H1 (cell line): ENCODE results near the gene HNRNPM. TPM values are rescaled to one million over a fixed set of nuclear protein-coding genes. Genes with fewer than 3 reads are reported as not detected.

Experiments used
- CTCF ChIA-PET: fragments of 300-600 bp; sonication (Branson Sonifier 250); formaldehyde crosslinking; loops from one replicate; lab custom pipeline; 2021; ENCODE audit not compliant: partially characterized antibody; lab: Charles Lee
- POLR2A ChIA-PET: fragments of 300-600 bp; sonication (Branson Sonifier 250); formaldehyde crosslinking; loops from one replicate; lab custom pipeline; 2021; ENCODE audit warnings: inconsistent platforms; ENCODE audit not compliant: partially characterized antibody; lab: Charles Lee
- DNase-seq, 2 experiments: peaks; one replicate each; pipeline versions ENCODE4 v3.0.0 to v3.0.0-alpha.2; 2010 to 2022; ENCODE audit warnings: low spot score in 2 of 2, low read depth in 1 of 2, mixed read lengths in 1 of 2
- FAIRE-seq: peaks from 2 replicates; lab custom pipeline; 2011; peaks lifted over from hg19 to GRCh38; lab: Jason Lieb, UNC
- H2AFZ ChIP-seq: 2 replicates; pipeline ENCODE4 v1.8.1; 2012; ENCODE audit warnings: low read length, inconsistent platforms
- H2AK5ac ChIP-seq: 2 replicates; pipeline ENCODE4 v1.6.1; 2013; ENCODE audit warnings: low read depth, low read length
- H2BK120ac ChIP-seq: replicated peaks from 2 replicates; pipeline ENCODE3; 2013; ENCODE audit warnings: low read depth, low read length, inconsistent platforms
- H2BK12ac ChIP-seq: 2 replicates; pipeline ENCODE4 v1.6.1; 2013; ENCODE audit warnings: low read depth, low read length
- H2BK15ac ChIP-seq: 2 replicates; pipeline ENCODE4 v1.6.1; 2013; ENCODE audit warnings: low read length
- H2BK20ac ChIP-seq: 2 replicates; pipeline ENCODE4 v1.6.1; 2013; ENCODE audit warnings: low read length
- H2BK5ac ChIP-seq: 2 replicates; pipeline ENCODE4 v1.6.1; 2013; ENCODE audit warnings: low read depth, low read length
- H3K14ac ChIP-seq: 2 replicates; pipeline ENCODE4 v1.6.1; 2013; ENCODE audit warnings: inconsistent platforms; ENCODE audit not compliant: insufficient read length
- H3K18ac ChIP-seq: 2 replicates; pipeline ENCODE4 v1.6.1; 2013; ENCODE audit warnings: low read length; ENCODE audit errors: extremely low read depth
- H3K23ac ChIP-seq: 2 replicates; pipeline ENCODE4 v1.6.1; 2013; ENCODE audit warnings: inconsistent platforms; ENCODE audit not compliant: insufficient read length
- H3K23me2 ChIP-seq: 2 replicates; pipeline ENCODE4 v1.6.1; 2013; ENCODE audit warnings: low read depth, low read length
- H3K27ac ChIP-seq: 2 replicates; pipeline ENCODE4 v1.6.1; 2011; ENCODE audit warnings: low read depth, low read length, inconsistent platforms
- H3K27me3 ChIP-seq, 4 experiments: replicated peaks in 1 of 4; 1 replicate in 1 of 4; 2 replicates in 3 of 4; pipeline versions ENCODE4 v1.6.1 to v1.8.1; 2011 to 2013; ENCODE audit warnings: low read length in 3 of 4, mild to moderate bottlenecking in 3 of 4, inconsistent platforms in 2 of 4, mixed read lengths in 2 of 4, moderate library complexity in 1 of 4; ENCODE audit not compliant: control insufficient read depth in 3 of 4, insufficient read depth in 3 of 4; ENCODE audit errors: extremely low read depth in 1 of 4
- H3K36me3 ChIP-seq, 4 experiments: 2 replicates each; pipeline versions ENCODE4 v1.6.1 to v1.8.1; 2011 to 2013; ENCODE audit warnings: mild to moderate bottlenecking in 4 of 4, low read length in 3 of 4, moderate library complexity in 2 of 4, control low read depth in 1 of 4, inconsistent platforms in 1 of 4; ENCODE audit not compliant: insufficient read depth in 4 of 4, control insufficient read depth in 2 of 4
- H3K4ac ChIP-seq: replicated peaks from 2 replicates; pipeline ENCODE3; 2013; ENCODE audit warnings: low read length, low read depth, mixed read lengths, inconsistent platforms; ENCODE audit not compliant: insufficient read length
- H3K4me1 ChIP-seq, 4 experiments: replicated peaks in 1 of 4; 1 replicate in 1 of 4; 2 replicates in 3 of 4; pipeline versions ENCODE4 v1.6.1 to v1.8.1; 2011 to 2013; ENCODE audit warnings: low read length in 3 of 4, inconsistent platforms in 2 of 4, mixed read lengths in 1 of 4; ENCODE audit not compliant: insufficient read depth in 4 of 4, control insufficient read depth in 3 of 4
- H3K4me2 ChIP-seq, 2 experiments: 2 replicates each; pipeline versions ENCODE4 v1.6.1 to v1.8.1; 2011 to 2013; ENCODE audit warnings: low read depth in 2 of 2, low read length in 2 of 2, control low read depth in 1 of 2, inconsistent platforms in 1 of 2, mild to moderate bottlenecking in 1 of 2; ENCODE audit not compliant: insufficient read depth in 1 of 2
- H3K4me3 ChIP-seq, 4 experiments: fragments of 200-600, 300-600 bp in 1 of 4; sonication (generic), shearing (Covaris generic), sonication (Bioruptor Twin) in 1 of 4; 2 replicates each; pipeline versions ENCODE4 v1.5.1 to v1.8.1; 2011 to 2016; ENCODE audit warnings: low read length in 4 of 4, low read depth in 3 of 4, control low read depth in 2 of 4, inconsistent platforms in 2 of 4, mild to moderate bottlenecking in 2 of 4, mixed read lengths in 1 of 4, moderate library complexity in 1 of 4; ENCODE audit not compliant: insufficient read depth in 2 of 4; ENCODE audit errors: extremely low read depth in 1 of 4
- H3K56ac ChIP-seq: replicated peaks from 2 replicates; pipeline ENCODE3; 2013; ENCODE audit warnings: low read depth, mild to moderate bottlenecking, mixed read lengths, low read length, inconsistent platforms; ENCODE audit not compliant: insufficient read length
- H3K79me1 ChIP-seq: 2 replicates; pipeline ENCODE4 v1.6.1; 2013; ENCODE audit warnings: low read depth, low read length, control low read depth
- H3K79me2 ChIP-seq, 2 experiments: 2 replicates each; pipeline versions ENCODE4 v1.6.1 to v1.8.1; 2012 to 2013; ENCODE audit warnings: low read length in 2 of 2, mild to moderate bottlenecking in 2 of 2, inconsistent platforms in 1 of 2; ENCODE audit not compliant: insufficient read depth in 2 of 2, control insufficient read depth in 1 of 2
- H3K9ac ChIP-seq, 4 experiments: replicated peaks in 1 of 4; 1 replicate in 1 of 4; 2 replicates in 3 of 4; pipeline versions ENCODE4 v1.6.1 to v1.8.1; 2011 to 2013; ENCODE audit warnings: low read depth in 3 of 4, low read length in 3 of 4, control low read depth in 2 of 4, mild to moderate bottlenecking in 2 of 4, moderate library complexity in 2 of 4, inconsistent platforms in 1 of 4; ENCODE audit errors: extremely low read depth in 1 of 4
- H3K9me3 ChIP-seq, 2 experiments: 2 replicates each; pipeline versions ENCODE4 v1.6.1 to v1.8.1; 2012 to 2013; ENCODE audit warnings: mild to moderate bottlenecking in 2 of 2, moderate library complexity in 2 of 2, control low read depth in 1 of 2, inconsistent platforms in 1 of 2, low read depth in 1 of 2, low read length in 1 of 2, mixed read lengths in 1 of 2; ENCODE audit not compliant: insufficient read depth in 2 of 2
- H4K20me1 ChIP-seq, 2 experiments: replicated peaks in 1 of 2; 2 replicates each; pipeline versions ENCODE3 to v1.8.1; 2011 to 2013; ENCODE audit warnings: inconsistent platforms in 2 of 2, low read length in 2 of 2, mild to moderate bottlenecking in 1 of 2; ENCODE audit not compliant: insufficient read depth in 2 of 2, control insufficient read depth in 1 of 2
- H4K5ac ChIP-seq: 2 replicates; pipeline ENCODE4 v1.6.1; 2013; ENCODE audit warnings: low read length, low read depth, mixed read lengths, inconsistent platforms; ENCODE audit not compliant: insufficient read length
- H4K8ac ChIP-seq: 2 replicates; pipeline ENCODE4 v1.8.0; 2013; ENCODE audit warnings: mild to moderate bottlenecking, moderate library complexity, low read length, inconsistent platforms; ENCODE audit not compliant: insufficient read depth; ENCODE audit errors: extremely low read depth
- H4K91ac ChIP-seq: replicated peaks from 2 replicates; pipeline ENCODE3; 2013; ENCODE audit warnings: low read length, mixed read lengths, inconsistent platforms; ENCODE audit not compliant: insufficient read length
- CHD2 ChIP-seq: IDR thresholded peaks from 2 replicates; pipeline ENCODE4 v1.6.1; 2012; ENCODE audit warnings: low read length, improper control_type of control experiment
- CTCF ChIP-seq, 3 experiments: IDR thresholded peaks; 1 replicate in 2 of 3; 2 replicates in 1 of 3; pipeline versions ENCODE4 v1.5.1 to v1.6.1; 2011; ENCODE audit warnings: low read length in 3 of 3, mild to moderate bottlenecking in 3 of 3, inconsistent platforms in 2 of 3, low read depth in 1 of 3, moderate library complexity in 1 of 3; ENCODE audit not compliant: insufficient read depth in 1 of 3; ENCODE audit errors: control extremely low read depth in 1 of 3
- EGR1 ChIP-seq: IDR thresholded peaks from 2 replicates; pipeline ENCODE4 v1.6.1; 2011; ENCODE audit warnings: low read depth, low read length, borderline replicate concordance
- HDAC6 ChIP-seq: IDR thresholded peaks from one replicate; pipeline ENCODE4 v1.7.1; 2012; ENCODE audit warnings: low read depth, mild to moderate bottlenecking, inconsistent platforms, low read length, moderate library complexity
- KDM4A ChIP-seq: IDR thresholded peaks from one replicate; pipeline ENCODE4 v1.7.1; 2012; ENCODE audit warnings: low read depth, mild to moderate bottlenecking, moderate library complexity, low read length, inconsistent platforms; ENCODE audit not compliant: severe bottlenecking
- NANOG ChIP-seq: IDR thresholded peaks from 2 replicates; pipeline ENCODE4 v1.6.1; 2011; ENCODE audit warnings: low read length, low read depth, mild to moderate bottlenecking, inconsistent platforms; ENCODE audit not compliant: insufficient read depth, poor library complexity, severe bottlenecking
- SP1 ChIP-seq: IDR thresholded peaks from 2 replicates; pipeline ENCODE4 v1.6.1; 2011; ENCODE audit warnings: low read depth, low read length
- ZNF274 ChIP-seq: IDR thresholded peaks from 2 replicates; pipeline ENCODE4 v1.7.0; 2012; ENCODE audit warnings: low read length, borderline replicate concordance; ENCODE audit errors: extremely low read depth
- WGBS, 2 experiments: shearing (Covaris generic) in 1 of 2; methylation state at CpG; one replicate each; pipeline versions ENCODE4 v1.1.6 to v1.1.7; 2013 to 2015; ENCODE audit warnings: low lambda C conversion rate in 2 of 2, mixed read lengths in 2 of 2, inconsistent platforms in 1 of 2, low coverage in 1 of 2, missing lambda C conversion rate in 1 of 2; ENCODE audit not compliant: insufficient replicate concordance in 2 of 2, insufficient coverage in 1 of 2, insufficient read length in 1 of 2; ENCODE audit errors: extremely low coverage in 1 of 2, missing lambda C conversion rate in 1 of 2; 5-methylcytosine and 5-hydroxymethylcytosine counted together
- polyA plus RNA-seq, 7 experiments: library from polyadenylated mRNA; depleted of rRNA in 3 of 7; stranded (reverse) in 5 of 7; unstranded in 2 of 7; fragments of >200 nt in 5 of 7; fragments of 200-250 nt in 2 of 7; gene quantifications; 1 replicate in 5 of 7; 2 replicates in 1 of 7; 4 replicates in 1 of 7; pipeline versions ENCODE4 v1.2.1 to v1.2.3, GENCODE V29; 2011 to 2013; ENCODE audit warnings: missing spikeins in 2 of 7, mixed read lengths in 2 of 7
- total RNA-seq: library from RNA; stranded (reverse); fragmentation: NEBNext Ultra II Directional; extraction: Animal tissue kit (Norgen Biotek cat#: 25700); gene quantifications from 2 replicates; pipeline ENCODE4 v1.2.1, GENCODE V29; 2021

HNRNPM gene
- total and polyA plus RNA-seq, 2 of the 8 experiments (the other 6 are each of a cell fraction or from before 2014, with no cell fraction given), result 375 to 474 TPM

GRCh38 chr19:8510589-8511115, 65.9 kb downstream of the HNRNPM start:
- TF ChIP-seq CHD2 (no peak), KDM4A (no peak), CTCF (IDR thresholded peaks at IDR 0.05; ENCODE audit: control extremely low read depth in 1 of 3, insufficient read depth in 1 of 3, low read depth in 1 of 3, low read length in 3 of 3) (no peak), ZNF274 (no peak), SP1 (no peak), NANOG (no peak), EGR1 (no peak), HDAC6 (no peak)
- DNase-seq, result no peak
- no peak overlapping the region for H4K91ac ChIP-seq
- peaks cover 3% of the 10 kb centered on the region; the same call in 1 of the 2 replicates for H3K79me1 ChIP-seq
- H3K4me2 ChIP-seq, result peak overlapping the region in 1 of 2 experiments; percentile 43; a peak in 1 of 4 replicates
- H3K9me3 ChIP-seq, result no peaks in the 10 kb centered on the region
- peak overlapping the region in 1 of 4 experiments; percentile 20; a peak in 2 of 8 replicates for H3K4me3 ChIP-seq
- peak overlapping the region; percentile 36; the same call in 1 of the 2 replicates for H4K8ac ChIP-seq
- H3K36me3 ChIP-seq, result peaks cover 0 to 9% (median 0%) of the 10 kb centered on the region in 4 experiments; a peak in 2 of 8 replicates
- CTCF ChIA-PET, result interaction anchor here (0.6 to 1.3 kb wide), 4 partner anchors 11 to 132 kb away, joined by 3 to 5 read pairs (median 4); no protein-coding TSS in a partner anchor
- FAIRE-seq, result no peak
- no peak overlapping the region for H3K9ac ChIP-seq
- POLR2A ChIA-PET, result interaction anchor here (0.5 to 1.5 kb wide), 5 partner anchors 14 to 806 kb away, joined by 3 to 5 read pairs (median 3); no protein-coding TSS in a partner anchor
- no peak overlapping the region for H3K14ac ChIP-seq
- H3K4ac ChIP-seq, result no peak overlapping the region
- no peak overlapping the region for H2BK20ac ChIP-seq
- H3K4me1 ChIP-seq, result peaks cover 0 to 17% (median 9%) of the 10 kb centered on the region in 4 experiments; a peak in 6 of 7 replicates
- H3K23ac ChIP-seq, result no peak overlapping the region
- no peak overlapping the region for H2AK5ac ChIP-seq
- no peak overlapping the region for H2BK12ac ChIP-seq
- no peak overlapping the region for H3K56ac ChIP-seq
- peaks cover 10% of the 10 kb centered on the region; the same call in 1 of the 2 replicates for H3K23me2 ChIP-seq
- H3K18ac ChIP-seq, result no peak overlapping the region
- no peaks in the 10 kb centered on the region for H4K20me1 ChIP-seq
- WGBS, 2 experiments, result 95% methylated on average over 28 of the region's 52 CpGs; no CpG with 5 or more reads in 1 of the 2 experiments
- no peak overlapping the region for H2BK5ac ChIP-seq
- no peak overlapping the region for H2AFZ ChIP-seq
- no peak overlapping the region for H2BK120ac ChIP-seq
- H3K79me2 ChIP-seq, result no peaks in the 10 kb centered on the region
- no peak overlapping the region for H2BK15ac ChIP-seq
- no peaks in the 10 kb centered on the region for H3K27me3 ChIP-seq
- no peak overlapping the region for H3K27ac ChIP-seq
- H4K5ac ChIP-seq, result no peak overlapping the region
